Heart right ventricle (tissue), 16 donors: Measurements from ENCODE around the gene HCN2. TPM values are rescaled to one million over a fixed set of nuclear protein-coding genes. Genes with fewer than 3 reads are reported as not detected.

ENCODE experiments used
- ATAC-seq, 8 donors: fragments of 200-7000 bp; cut with Tn5 transposase; one replicate each; pipeline ENCODE4 v1.9.1; 2020; ENCODE audit warnings: mild to moderate bottlenecking in 8 of 8, moderate library complexity in 8 of 8, moderate number of reproducible peaks in 1 of 8
- DNase-seq, 2 donors: peaks; one replicate each; pipeline ENCODE4 v3.0.0-alpha.2; 2020
- H3K27ac ChIP-seq, 10 donors: fragments of 200-600 bp; sonication (generic) in 2 of 10; one replicate each; pipeline versions ENCODE4 v1.5.0 to v1.8.0; 2020 to 2022; ENCODE audit warnings: mild to moderate bottlenecking in 3 of 10
- H3K27me3 ChIP-seq, 7 donors: fragments of 200-600 bp; one replicate each; pipeline ENCODE4 v1.8.0; 2021 to 2022; ENCODE audit warnings: mild to moderate bottlenecking in 2 of 7
- H3K36me3 ChIP-seq, 9 donors: fragments of 200-600 bp; sonication (generic) in 1 of 9; one replicate each; pipeline versions ENCODE4 v1.5.0 to v1.8.0; 2020 to 2022; ENCODE audit warnings: mild to moderate bottlenecking in 2 of 9
- H3K4me1 ChIP-seq, 9 donors: fragments of 200-600 bp; sonication (generic) in 1 of 9; one replicate each; pipeline versions ENCODE4 v1.5.0 to v1.8.0; 2020 to 2022; ENCODE audit warnings: mild to moderate bottlenecking in 4 of 9
- H3K4me3 ChIP-seq, 10 donors: fragments of 200-600 bp; sonication (generic) in 2 of 10; one replicate each; pipeline versions ENCODE4 v1.5.0 to v1.8.0; 2020 to 2022; ENCODE audit warnings: mild to moderate bottlenecking in 7 of 10, moderate library complexity in 2 of 10
- H3K9me3 ChIP-seq, 11 donors: fragments of 200-600 bp in 10 of 11; sonication (generic) in 2 of 11; one replicate each; pipeline versions ENCODE4 v1.5.0 to v1.8.0; 2013 to 2022; ENCODE audit warnings: mild to moderate bottlenecking in 2 of 11, control low read depth in 1 of 11, moderate library complexity in 1 of 11
- WGBS, 2 donors: extraction: QIAGEN DNeasy Blood & Tissue Kit; methylation state at CpG; one replicate each; pipeline ENCODE4 v1.1.7; 2013; ENCODE audit warnings: inconsistent platforms in 1 of 2; 5-methylcytosine and 5-hydroxymethylcytosine counted together
- intact Hi-C, 10 donors: fragments of 100-400 bp; cut with DNase I; formaldehyde crosslinking; loops; one replicate each; pipeline versions ENCODE4 v1.11.1 to v1.14.2; 2022
- polyA plus RNA-seq, 2 donors: library from polyadenylated mRNA; stranded (reverse); fragments of 200-250 nt; gene quantifications; one replicate each; pipeline ENCODE4 v1.2.3, GENCODE V29; 2013
- total RNA-seq, 10 donors: library from RNA; stranded (reverse); fragmentation: NEBNext Ultra II Directional in 3 of 10; extraction: Animal tissue kit (Norgen Biotek cat#: 25700) in 3 of 10; gene quantifications; one replicate each; pipeline versions ENCODE4 v1.2.1 to v1.2.4, GENCODE V29; 2021 to 2023
- TF ChIP-seq, protein P1 (sequence below), 9 donors: fragments of 200-600 bp; sonication (generic) in 2 of 9; IDR thresholded peaks; one replicate each; pipeline versions ENCODE4 v1.5.0 to v1.8.0; 2021 to 2022; ENCODE audit warnings: antibody characterized with exemption in 9 of 9, mild to moderate bottlenecking in 5 of 9, moderate library complexity in 1 of 9
- donor health status: Arrhythmogenic right ventricular cardiomyopathy.
- donor health status: ischemic (EF 13 %, LVEDD 7.1; RV severe dilation, severe dysfunction).
- donor health status: healthy with polysubstance abuse.
- donor health status: DM: no; HTN: yes; CAD: no.
- donor health status: DM: no; HTN: no; CAD: no.
- donor health status: ischemic (EF 25% LVEDD 6.9; RV normal size, moderate dysfunction).
- donor health status: ischemic (EF 25% LVEDD 5.7; RV mildly dilated, moderate dysfunction).
- donor health status: healthy.
- donor health status: DM: yes; HTN: yes; CAD: no.
- donor health status: Ischemic cardiomyopathy.
- donor health status: ischemic (EF 35%, LVEDD 5.7; RV mildly dilated, moderate dysfunction).
- donor health status: nonischemic (EF 11% LVEDD 7.7; RV severe dilation, severe dysfunction).
- donor health status: DM: yes; HTN: yes; CAD: no.
- donor health status: PGD.
- donor health status: ischemic (EF 29% LVEDD 5.4; RV normal size, mild dysfunction).
- donor health status: nonischemic (EF 23%, LVEDD 6.1; RV moderate dilation, normal function).

Gene HCN2
- total and polyA plus RNA-seq, 12 donors: 0.90 to 10.7 (median 4.8) TPM

DNA sequence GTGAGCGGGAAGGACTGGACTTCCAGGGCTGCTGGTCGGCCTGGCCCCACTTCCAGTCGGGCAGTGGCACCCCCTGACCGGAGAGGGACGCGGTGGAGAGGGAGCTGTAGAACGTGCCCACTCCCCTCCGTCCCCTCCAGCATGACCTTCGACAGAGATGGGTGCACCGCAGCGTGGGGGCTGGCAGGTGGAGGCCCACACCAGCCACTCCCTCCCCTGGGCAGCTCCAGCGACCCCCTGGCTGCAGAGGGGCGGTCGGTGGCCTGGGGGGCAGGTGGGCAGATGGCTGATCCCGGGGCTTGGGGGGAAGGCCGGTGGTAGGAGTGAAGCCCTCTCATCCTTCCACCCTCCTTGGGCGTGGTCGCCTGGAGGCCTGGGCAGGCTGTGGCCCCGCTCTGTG, 2.4 kb downstream of the HCN2 start:
- 79 to 82% methylated on average over 19 of the region's 19 CpGs for WGBS, 2 donors
- DNase-seq (no peak), ATAC-seq (no peak)
- Histone ChIP-seq H3K27me3 (peaks cover 27 to 60% (median 50%) of the 10 kb centered on the region in 7 donors), H3K9me3 (no peaks in the 10 kb centered on the region), H3K4me3 (no peak overlapping the region), H3K36me3 (no peaks in the 10 kb centered on the region), H3K27ac (no peak overlapping the region), H3K4me1 (peaks cover 3 to 28% (median 17%) of the 10 kb centered on the region in 9 donors)
- TF ChIP-seq, protein P1, sequence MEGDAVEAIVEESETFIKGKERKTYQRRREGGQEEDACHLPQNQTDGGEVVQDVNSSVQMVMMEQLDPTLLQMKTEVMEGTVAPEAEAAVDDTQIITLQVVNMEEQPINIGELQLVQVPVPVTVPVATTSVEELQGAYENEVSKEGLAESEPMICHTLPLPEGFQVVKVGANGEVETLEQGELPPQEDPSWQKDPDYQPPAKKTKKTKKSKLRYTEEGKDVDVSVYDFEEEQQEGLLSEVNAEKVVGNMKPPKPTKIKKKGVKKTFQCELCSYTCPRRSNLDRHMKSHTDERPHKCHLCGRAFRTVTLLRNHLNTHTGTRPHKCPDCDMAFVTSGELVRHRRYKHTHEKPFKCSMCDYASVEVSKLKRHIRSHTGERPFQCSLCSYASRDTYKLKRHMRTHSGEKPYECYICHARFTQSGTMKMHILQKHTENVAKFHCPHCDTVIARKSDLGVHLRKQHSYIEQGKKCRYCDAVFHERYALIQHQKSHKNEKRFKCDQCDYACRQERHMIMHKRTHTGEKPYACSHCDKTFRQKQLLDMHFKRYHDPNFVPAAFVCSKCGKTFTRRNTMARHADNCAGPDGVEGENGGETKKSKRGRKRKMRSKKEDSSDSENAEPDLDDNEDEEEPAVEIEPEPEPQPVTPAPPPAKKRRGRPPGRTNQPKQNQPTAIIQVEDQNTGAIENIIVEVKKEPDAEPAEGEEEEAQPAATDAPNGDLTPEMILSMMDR (IDR thresholded peaks at IDR 0.05): no peak
- intact Hi-C loops: loop anchor here in 1 of 10 donors (10.0 kb wide), 1 partner anchor 143 kb away; no protein-coding TSS in a partner anchor

DNA sequence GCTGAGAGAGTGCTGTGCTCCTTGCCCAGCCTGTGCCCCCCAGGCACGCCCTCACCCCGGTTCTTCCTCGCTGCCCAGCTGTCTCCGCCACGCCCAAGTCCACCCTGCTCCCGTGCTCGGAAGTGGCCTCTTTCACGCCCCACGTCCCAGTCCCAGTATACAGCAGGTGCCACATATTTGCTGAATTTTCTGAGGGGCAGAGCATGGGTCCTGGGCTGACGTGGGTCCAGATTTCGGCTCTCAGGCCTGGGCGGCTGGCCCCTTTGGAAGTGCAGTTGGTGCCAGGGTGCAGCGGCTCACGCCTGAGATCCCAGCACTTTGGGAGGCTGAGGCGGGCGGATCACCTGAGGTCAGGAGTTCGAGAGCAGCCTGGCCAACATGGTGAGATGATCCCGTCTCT, 3.4 kb downstream of the HCN2 start:
- DNase-seq: no peak

DNA sequence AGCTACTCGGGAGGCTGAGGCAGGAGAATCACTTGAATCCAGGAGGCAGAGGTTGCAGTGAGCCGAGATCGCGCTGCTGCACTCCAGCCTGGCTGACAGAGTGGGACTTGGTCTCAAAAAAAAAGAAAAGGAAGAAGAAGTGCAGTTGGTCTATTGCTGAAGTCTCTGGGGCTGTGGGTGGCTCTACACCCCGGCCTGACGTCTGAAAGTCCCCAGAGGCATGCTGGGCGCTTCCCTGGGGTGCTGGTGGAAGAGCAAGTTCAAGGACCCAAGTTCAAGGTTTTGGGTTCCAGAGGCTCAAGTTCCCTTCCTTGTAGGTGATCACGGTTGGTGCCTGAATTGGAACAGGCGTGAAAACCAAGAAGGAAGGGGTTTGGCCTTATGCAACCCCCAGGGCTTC, 3.8 kb downstream of the HCN2 start:
- intact Hi-C loops: loop anchor here in 1 of 10 donors (10.0 kb wide), 1 partner anchor 141 kb away; no protein-coding TSS in a partner anchor
- Histone ChIP-seq H3K9me3 (no peaks in the 10 kb centered on the region), H3K27ac (no peak overlapping the region), H3K36me3 (no peaks in the 10 kb centered on the region), H3K4me1 (peaks cover under 1 to 20% (median 9%) of the 10 kb centered on the region in 9 donors), H3K27me3 (peaks cover 26 to 48% (median 38%) of the 10 kb centered on the region in 7 donors), H3K4me3 (no peak overlapping the region)
- ATAC-seq: no peak
- 67 to 73% methylated on average over 9 of the region's 9 CpGs for WGBS, 2 donors
- no peak for DNase-seq
- TF ChIP-seq, protein P1 (IDR thresholded peaks at IDR 0.05): no peak

More for the DNA sequence above, 3.4 kb downstream of the HCN2 start:
- no peaks in the 10 kb centered on the region for H3K9me3 ChIP-seq
- H3K4me3 ChIP-seq: no peak overlapping the region
- TF ChIP-seq, protein P1 (IDR thresholded peaks at IDR 0.05): no peak
- intact Hi-C loops: loop anchor here in 1 of 10 donors (10.0 kb wide), 1 partner anchor 142 kb away; no protein-coding TSS in a partner anchor
- no peak overlapping the region for H3K27ac ChIP-seq
- peaks cover 3 to 24% (median 14%) of the 10 kb centered on the region in 9 donors for H3K4me1 ChIP-seq
- ATAC-seq: no peak
- H3K27me3 ChIP-seq: peaks cover 27 to 53% (median 42%) of the 10 kb centered on the region in 7 donors
- no peaks in the 10 kb centered on the region for H3K36me3 ChIP-seq
- 79 to 88% methylated on average over 18 of the region's 18 CpGs for WGBS, 2 donors

DNA sequence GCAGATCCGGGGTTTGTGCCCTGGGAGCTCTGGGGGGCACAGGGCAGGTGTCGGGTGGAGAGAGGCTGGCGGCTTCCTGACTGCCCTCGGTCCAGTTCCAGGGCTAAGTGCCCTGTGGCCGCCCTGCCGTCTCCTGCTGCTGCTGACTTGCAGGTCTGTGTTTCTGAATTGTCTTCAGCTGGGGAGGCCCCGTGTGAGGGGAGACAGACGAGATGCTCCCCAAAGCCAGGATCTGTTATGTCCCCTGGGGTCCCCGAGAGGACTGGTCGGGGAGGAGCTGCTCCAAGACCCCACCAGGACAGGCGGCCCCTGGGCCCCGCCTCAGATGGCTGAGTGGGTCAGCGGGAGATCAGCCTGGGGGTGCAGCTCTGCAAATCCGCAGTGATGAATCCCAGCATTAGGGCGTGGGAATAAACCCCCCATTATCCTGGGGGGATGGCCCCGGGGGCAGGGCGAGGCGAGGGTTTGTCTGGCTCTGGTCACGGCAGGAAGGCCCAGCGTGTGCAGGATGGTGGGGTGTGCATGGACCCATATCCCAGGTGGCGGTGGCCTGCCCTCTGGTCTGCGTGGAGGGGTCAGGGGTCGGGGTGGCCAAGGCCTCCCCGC, 4.7 kb downstream of the HCN2 start:
- no peak for ATAC-seq
- Histone ChIP-seq H3K9me3 (no peaks in the 10 kb centered on the region), H3K4me1 (peaks cover 0 to 11% (median 1%) of the 10 kb centered on the region in 9 donors), H3K36me3 (no peaks in the 10 kb centered on the region), H3K4me3 (no peak overlapping the region), H3K27me3 (peaks cover 17 to 40% (median 29%) of the 10 kb centered on the region in 7 donors), H3K27ac (no peak overlapping the region)
- TF ChIP-seq, protein P1 (IDR thresholded peaks at IDR 0.05): no peak
- WGBS, 2 donors: 78 to 79% methylated on average over 24 of the region's 24 CpGs
- DNase-seq: no peak
- intact Hi-C loops: loop anchor here in 1 of 10 donors (10.0 kb wide), 1 partner anchor 140 kb away; no protein-coding TSS in a partner anchor
